Peyer's patch (tissue), 4 donors: ENCODE data around the gene RAB7B. TPM values are rescaled to one million over a fixed set of nuclear protein-coding genes. Genes with fewer than 3 reads are reported as not detected.

Experiments used
- DNase-seq, 3 donors: peaks; one replicate each; pipeline ENCODE4 v3.0.0-alpha.2; 2017 to 2019
- H3K27ac ChIP-seq, 4 donors: fragments of 200-600 bp; sonication (generic); one replicate each; pipeline ENCODE4 v1.5.1; 2016 to 2019
- H3K27me3 ChIP-seq, 2 donors: fragments of 200-600 bp; sonication (generic); one replicate each; pipeline ENCODE4 v1.5.1; 2019
- H3K36me3 ChIP-seq, 3 donors: fragments of 200-600 bp; sonication (generic); one replicate each; pipeline ENCODE4 v1.5.1; 2016 to 2019
- H3K4me1 ChIP-seq, 4 donors: fragments of 200-600 bp; sonication (generic); one replicate each; pipeline ENCODE4 v1.5.1; 2016 to 2019
- H3K4me3 ChIP-seq, 4 donors: fragments of 200-600 bp; sonication (generic); 1 replicate in 3 of 4; 2 replicates in 1 of 4; pipeline ENCODE4 v1.5.1; 2016 to 2019; ENCODE audit warnings: mild to moderate bottlenecking in 1 of 4
- H3K9me3 ChIP-seq, 4 donors: fragments of 200-600 bp; sonication (generic); one replicate each; pipeline ENCODE4 v1.5.1; 2016 to 2019; ENCODE audit warnings: mild to moderate bottlenecking in 1 of 4
- CTCF ChIP-seq, 6 experiments: fragments of 450-650 bp in 4 of 6; fragments of 200-600 bp in 2 of 6; sonication (generic) in 1 of 6; IDR thresholded peaks; one replicate each; pipeline ENCODE4 v1.5.1; 2017 to 2019; ENCODE audit warnings: antibody characterized with exemption in 6 of 6, mild to moderate bottlenecking in 3 of 6, moderate library complexity in 1 of 6
- POLR2A ChIP-seq, 2 donors: fragments of 450-650 bp; IDR thresholded peaks; one replicate each; pipeline ENCODE4 v1.5.1; 2017; ENCODE audit warnings: antibody characterized with exemption in 2 of 2, mild to moderate bottlenecking in 2 of 2, moderate library complexity in 2 of 2
- total RNA-seq, 4 donors: library from RNA; depleted of rRNA; stranded (reverse); fragments of >200 nt; gene quantifications; one replicate each; pipeline ENCODE4 v1.1.0, GENCODE V29; 2016

RAB7B gene
- total RNA-seq, 4 donors from 2014 or later: 0.35 to 0.47 (median 0.40) TPM; not detected in 1

- no peaks in the 10 kb centered on the region for H3K9me3 ChIP-seq
Measured at GRCh38 chr1:205959789-205960188, 43.4 kb downstream of the RAB7B start.

GRCh38 chr1:205955499-205955898 lies 47.7 kb downstream of the RAB7B start:
- H3K27me3 ChIP-seq: no peaks in the 10 kb centered on the region
- no peaks in the 10 kb centered on the region for H3K4me1 ChIP-seq
- H3K27ac ChIP-seq: no peak overlapping the region
- H3K36me3 ChIP-seq: no peaks in the 10 kb centered on the region
- no peak for TF ChIP-seq POLR2A (IDR thresholded peaks at IDR 0.05)
- DNase-seq: no peak
- no peaks in the 10 kb centered on the region for H3K9me3 ChIP-seq
- H3K4me3 ChIP-seq: no peak overlapping the region

More at GRCh38 chr1:205959789-205960188, 43.4 kb downstream of the RAB7B start:
- DNase-seq: no peak
- Histone ChIP-seq H3K27me3 (no peaks in the 10 kb centered on the region), H3K36me3 (no peaks in the 10 kb centered on the region), H3K27ac (no peak overlapping the region), H3K4me3 (no peak overlapping the region), H3K4me1 (no peaks in the 10 kb centered on the region)
- TF ChIP-seq POLR2A (IDR thresholded peaks at IDR 0.05): no peak
- TF ChIP-seq CTCF (IDR thresholded peaks at IDR 0.05): no peak

- Histone ChIP-seq H3K36me3 (no peaks in the 10 kb centered on the region), H3K27ac (no peak overlapping the region), H3K9me3 (no peaks in the 10 kb centered on the region), H3K27me3 (no peaks in the 10 kb centered on the region), H3K4me3 (no peak overlapping the region), H3K4me1 (no peaks in the 10 kb centered on the region)
- TF ChIP-seq POLR2A (IDR thresholded peaks at IDR 0.05): no peak
- no peak for TF ChIP-seq CTCF (IDR thresholded peaks at IDR 0.05)
- no peak for DNase-seq
Measured at GRCh38 chr1:205954819-205955404, 48.3 kb downstream of the RAB7B start.

- no peaks in the 10 kb centered on the region for H3K4me1 ChIP-seq
- TF ChIP-seq POLR2A (IDR thresholded peaks at IDR 0.05) (no peak), CTCF (IDR thresholded peaks at IDR 0.05) (no peak)
- no peak overlapping the region for H3K4me3 ChIP-seq
- no peak for DNase-seq
- no peaks in the 10 kb centered on the region for H3K36me3 ChIP-seq
- H3K9me3 ChIP-seq: no peaks in the 10 kb centered on the region
- no peaks in the 10 kb centered on the region for H3K27me3 ChIP-seq
- H3K27ac ChIP-seq: no peak overlapping the region
Measured at GRCh38 chr1:205951746-205952145, 51.4 kb downstream of the RAB7B start.

- Histone ChIP-seq H3K27me3 (no peaks in the 10 kb centered on the region), H3K9me3 (no peaks in the 10 kb centered on the region), H3K36me3 (no peaks in the 10 kb centered on the region), H3K27ac (no peak overlapping the region), H3K4me3 (no peak overlapping the region), H3K4me1 (no peaks in the 10 kb centered on the region)
- TF ChIP-seq CTCF (IDR thresholded peaks at IDR 0.05) (no peak), POLR2A (IDR thresholded peaks at IDR 0.05) (no peak)
- DNase-seq: no peak
Measured at GRCh38 chr1:205950826-205951549, 52.2 kb downstream of the RAB7B start.

- Histone ChIP-seq H3K27me3 (no peaks in the 10 kb centered on the region), H3K27ac (no peak overlapping the region), H3K4me3 (no peak overlapping the region), H3K4me1 (no peaks in the 10 kb centered on the region), H3K36me3 (no peaks in the 10 kb centered on the region), H3K9me3 (no peaks in the 10 kb centered on the region)
- DNase-seq: no peak
- TF ChIP-seq POLR2A (IDR thresholded peaks at IDR 0.05) (no peak), CTCF (IDR thresholded peaks at IDR 0.05) (no peak)
Measured at GRCh38 chr1:205950280-205950679, 52.9 kb downstream of the RAB7B start.
